ENCODE results near the gene HSFX4.
"Not testable (repeated sequence)": the region's sequence is repeated elsewhere in the genome, so short reads cannot be mapped to it uniquely, and the experiment has no call there.

Gene HSFX4

DNA sequence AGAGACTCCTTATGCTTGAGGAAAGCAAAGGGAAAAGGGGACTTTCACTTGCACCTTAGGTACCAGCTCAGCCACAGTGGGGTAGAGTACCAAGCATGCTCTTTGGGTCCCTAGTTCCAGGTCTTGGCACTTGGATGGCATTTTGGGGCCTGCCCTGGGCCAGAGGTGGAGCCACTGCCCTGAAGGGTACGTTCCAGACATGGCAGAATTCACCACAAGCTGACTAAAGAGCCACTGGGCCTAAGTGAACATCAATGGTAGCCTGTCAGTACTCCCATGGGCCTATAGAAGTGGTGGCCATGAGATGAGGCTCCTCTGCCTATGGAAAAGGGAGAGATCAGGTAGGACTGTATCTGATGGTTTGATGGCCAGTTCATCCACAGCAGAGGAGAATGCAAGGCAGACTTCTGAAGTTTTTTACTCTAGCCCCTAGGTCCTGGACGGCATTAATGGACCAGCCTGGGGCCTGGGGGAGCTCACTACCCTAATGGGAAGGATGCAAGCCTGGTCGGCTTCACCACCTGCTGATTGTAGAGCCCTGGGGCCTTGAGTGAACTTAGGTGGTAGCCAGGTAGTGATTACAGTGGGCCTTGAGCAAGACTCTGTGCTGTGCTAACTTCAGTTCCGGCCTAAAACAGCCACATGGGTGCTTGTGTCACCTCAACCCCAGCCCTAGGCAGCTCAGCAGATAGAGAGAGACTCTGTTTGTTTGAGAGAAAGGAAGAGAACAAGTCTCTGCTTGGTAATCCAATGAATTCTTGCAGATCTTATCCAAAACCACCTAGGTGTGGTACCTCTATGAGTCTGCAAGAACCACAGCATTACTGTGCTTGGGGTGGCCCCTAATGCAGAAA, 19.8 kb upstream of the HSFX4 start:
- no peak for TF ChIP-seq ZFX (IDR thresholded peaks at IDR 0.05; ENCODE audit: borderline replicate concordance)
- TF ChIP-seq, protein P1, sequence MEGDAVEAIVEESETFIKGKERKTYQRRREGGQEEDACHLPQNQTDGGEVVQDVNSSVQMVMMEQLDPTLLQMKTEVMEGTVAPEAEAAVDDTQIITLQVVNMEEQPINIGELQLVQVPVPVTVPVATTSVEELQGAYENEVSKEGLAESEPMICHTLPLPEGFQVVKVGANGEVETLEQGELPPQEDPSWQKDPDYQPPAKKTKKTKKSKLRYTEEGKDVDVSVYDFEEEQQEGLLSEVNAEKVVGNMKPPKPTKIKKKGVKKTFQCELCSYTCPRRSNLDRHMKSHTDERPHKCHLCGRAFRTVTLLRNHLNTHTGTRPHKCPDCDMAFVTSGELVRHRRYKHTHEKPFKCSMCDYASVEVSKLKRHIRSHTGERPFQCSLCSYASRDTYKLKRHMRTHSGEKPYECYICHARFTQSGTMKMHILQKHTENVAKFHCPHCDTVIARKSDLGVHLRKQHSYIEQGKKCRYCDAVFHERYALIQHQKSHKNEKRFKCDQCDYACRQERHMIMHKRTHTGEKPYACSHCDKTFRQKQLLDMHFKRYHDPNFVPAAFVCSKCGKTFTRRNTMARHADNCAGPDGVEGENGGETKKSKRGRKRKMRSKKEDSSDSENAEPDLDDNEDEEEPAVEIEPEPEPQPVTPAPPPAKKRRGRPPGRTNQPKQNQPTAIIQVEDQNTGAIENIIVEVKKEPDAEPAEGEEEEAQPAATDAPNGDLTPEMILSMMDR (IDR thresholded peaks at IDR 0.05), result no peak
- H3K27ac ChIP-seq, result no peak overlapping the region

DNA sequence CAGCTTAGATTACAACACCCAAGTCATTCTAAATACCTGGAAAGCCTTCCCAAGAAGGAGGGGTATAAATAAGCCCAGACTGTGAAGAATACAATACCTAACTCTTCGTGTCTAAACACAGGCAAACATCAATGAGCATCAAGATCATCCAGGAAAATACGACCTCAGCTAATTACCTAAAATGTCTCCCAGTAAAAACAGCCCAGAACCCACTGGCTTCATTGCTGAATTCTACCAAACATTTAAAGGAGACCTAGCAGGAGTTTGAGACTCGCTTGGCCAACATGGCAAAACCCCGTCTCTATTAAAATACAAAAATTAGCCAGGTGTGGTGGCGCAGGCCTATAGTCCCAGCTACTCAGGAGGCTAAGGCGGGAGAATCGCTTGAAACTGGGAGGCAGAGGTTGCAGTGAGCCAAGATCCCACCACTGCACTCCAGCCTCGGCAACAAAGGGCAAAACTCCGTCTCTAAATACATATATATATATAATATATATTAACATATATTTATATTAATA, 19.1 kb upstream of the HSFX4 start:
- TF ChIP-seq ZFX (IDR thresholded peaks at IDR 0.05; ENCODE audit: borderline replicate concordance), result no peak
- TF ChIP-seq, protein P1 (IDR thresholded peaks at IDR 0.05), result no peak
- H3K27ac ChIP-seq, result no peak overlapping the region

DNA sequence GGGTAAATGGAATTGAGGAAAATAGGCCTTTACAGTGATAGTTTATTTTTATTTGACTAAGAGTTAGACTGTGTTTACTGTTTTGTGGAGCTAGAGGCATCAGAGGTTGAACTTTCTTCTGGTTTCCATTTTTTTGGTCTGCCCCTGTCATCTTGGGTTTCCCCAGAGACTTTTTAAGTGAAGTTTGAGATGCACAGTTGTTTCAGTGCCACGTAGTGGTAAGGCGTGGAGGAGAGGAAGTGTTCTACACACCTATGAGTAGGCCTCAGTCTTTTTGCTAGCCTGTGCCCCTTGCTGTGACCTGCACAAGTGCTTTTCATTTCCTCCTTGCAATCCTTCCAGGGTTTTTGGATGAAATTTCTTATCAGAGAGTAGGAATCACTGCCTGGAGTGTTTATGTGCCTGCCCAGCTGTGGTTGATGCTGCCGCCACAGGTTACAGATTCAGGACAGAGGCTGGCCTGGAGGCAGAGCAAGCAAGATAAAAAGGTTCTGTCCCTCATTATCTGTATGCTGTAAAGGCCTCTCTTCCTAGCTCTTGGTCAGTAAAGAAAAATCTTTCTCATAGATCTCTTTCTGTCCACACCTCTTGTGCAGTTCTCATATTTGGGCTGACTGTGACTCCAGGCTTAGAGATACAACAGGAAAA, 12.5 kb upstream of the HSFX4 start:
- no peak overlapping the region for H3K27ac ChIP-seq
- TF ChIP-seq ZFX (IDR thresholded peaks at IDR 0.05; ENCODE audit: borderline replicate concordance), result no peak
- TF ChIP-seq, protein P1 (IDR thresholded peaks at IDR 0.05), result no peak

DNA sequence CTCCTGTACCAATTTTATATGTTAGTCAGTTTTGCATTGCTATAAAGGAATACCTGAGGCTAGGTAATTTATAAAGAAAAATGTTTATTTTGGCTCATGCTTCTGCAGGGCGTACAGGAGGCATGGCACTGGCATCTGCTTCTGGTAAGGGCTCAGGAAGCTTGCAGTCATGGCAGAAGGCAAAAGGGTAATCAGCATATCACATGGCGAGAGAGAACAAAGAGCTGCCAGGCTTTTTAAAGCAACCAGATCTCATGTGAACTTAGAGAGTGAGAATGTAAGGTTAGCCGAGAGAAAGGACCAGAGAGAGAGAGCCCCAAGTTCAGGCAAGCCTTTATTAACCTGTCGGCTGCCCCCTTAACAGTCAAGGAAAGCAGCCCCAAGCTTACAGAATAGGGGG, 5.5 kb upstream of the HSFX4 start:
- H3K27ac ChIP-seq, result not testable (repeated sequence)

DNA sequence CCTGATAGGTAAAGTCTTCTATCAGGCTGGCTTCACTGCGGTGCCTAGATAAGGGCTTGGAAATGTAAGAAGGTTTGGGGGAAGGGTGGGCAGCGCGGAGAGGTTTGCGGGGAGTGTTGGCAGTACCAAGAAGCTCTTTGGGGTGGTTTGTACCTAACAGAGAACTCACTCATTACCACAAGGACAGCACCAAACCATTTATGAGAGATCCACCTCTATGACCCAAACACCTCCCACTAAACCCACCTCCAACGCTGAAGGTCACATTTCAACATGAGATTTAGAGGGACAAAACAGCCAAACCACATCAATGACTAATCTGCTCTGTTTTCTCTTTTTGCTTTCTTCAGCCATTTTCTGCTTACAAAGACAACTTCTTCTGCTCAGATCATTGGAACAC, 4.9 kb upstream of the HSFX4 start:
- not testable (repeated sequence) for H3K27ac ChIP-seq

DNA sequence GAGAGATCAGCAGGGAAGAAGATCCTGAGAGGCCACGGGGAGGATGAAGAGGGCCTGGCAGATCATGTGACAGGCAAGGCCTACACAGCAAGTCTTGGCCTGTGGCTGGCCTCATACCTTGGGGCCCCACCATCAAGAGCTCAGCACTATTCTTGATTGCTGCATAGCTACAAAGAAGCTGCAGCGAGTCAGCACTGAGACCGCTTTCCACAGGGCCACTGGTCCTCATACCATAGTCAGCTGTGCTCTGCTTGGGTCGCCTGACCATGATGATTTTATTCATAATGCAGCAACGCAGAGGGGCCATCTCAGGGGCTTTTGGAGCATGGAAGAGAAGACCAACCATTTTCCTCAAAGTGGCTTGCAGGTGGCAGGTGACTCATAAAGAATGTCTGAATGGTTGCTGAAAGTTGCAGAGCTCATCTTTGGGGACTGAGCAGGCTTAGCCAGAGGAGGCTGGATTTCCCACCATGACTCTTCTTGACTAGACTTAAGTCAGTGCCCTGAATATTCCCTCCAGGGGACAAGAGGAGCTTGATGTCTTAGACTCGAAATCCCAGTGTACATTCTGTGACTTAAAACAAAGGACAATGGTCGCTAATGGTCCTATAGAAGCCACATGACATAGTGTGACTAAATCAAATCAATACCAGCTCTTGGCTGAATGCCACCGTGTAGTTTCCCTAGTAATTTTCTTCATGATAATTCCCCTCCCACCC, 2.0 kb upstream of the HSFX4 start:
- not testable (repeated sequence) for H3K27ac ChIP-seq

DNA sequence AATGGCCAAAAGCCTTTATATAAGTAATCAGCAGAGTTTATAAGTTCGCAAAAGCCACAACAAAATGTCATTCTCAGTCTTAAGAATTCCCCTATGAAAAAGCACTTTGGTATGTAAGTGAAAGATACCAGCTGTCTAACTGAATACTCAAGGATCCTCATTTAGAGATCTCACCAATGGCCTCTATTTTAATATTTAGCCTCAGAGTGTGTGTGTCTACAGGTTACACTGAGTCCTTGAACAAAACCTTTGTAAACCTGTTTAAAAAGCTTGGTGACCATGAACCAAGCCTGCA, 1.5 kb upstream of the HSFX4 start:
- not testable (repeated sequence) for H3K27ac ChIP-seq

DNA sequence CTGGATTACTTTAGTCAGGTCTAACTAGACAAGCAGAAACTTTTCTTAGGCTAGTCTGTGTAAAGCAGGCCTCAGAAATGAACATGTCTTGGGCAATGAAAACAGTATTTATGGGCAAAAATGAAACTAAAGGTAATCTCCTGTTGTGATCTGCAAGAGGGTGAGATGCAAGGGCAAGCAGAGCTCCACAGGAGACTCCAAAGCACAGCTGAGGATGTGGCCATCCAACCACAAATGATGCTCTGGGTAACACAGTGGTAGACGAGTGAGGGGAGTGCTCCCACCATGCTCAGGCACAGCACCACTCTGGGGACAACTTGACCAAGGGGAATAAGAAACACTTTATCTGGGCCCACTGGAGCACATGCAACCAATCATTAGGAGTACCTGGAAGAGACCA, 738 bp upstream of the HSFX4 start:
- not testable (repeated sequence) for H3K27ac ChIP-seq

DNA sequence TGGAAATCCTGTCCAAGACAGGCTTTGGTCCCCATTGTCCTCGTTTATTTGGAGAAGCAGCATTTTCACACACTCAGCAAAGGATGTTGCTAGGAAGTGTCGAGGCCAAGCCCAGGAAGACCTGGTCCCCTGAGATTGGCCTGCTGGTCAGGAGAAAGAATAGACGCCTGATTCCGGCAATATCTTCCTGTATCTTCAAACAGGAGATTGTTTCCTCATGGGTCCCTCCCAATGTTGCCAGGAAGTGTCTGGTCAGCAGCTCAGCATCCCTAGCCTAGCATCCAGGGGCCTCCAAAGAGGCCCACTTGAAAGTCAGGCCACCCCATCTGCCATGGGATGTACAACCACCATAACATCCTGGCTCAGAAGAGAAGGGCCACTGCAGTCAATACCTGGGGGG, 2.0 kb downstream of the HSFX4 start:
- H3K27ac ChIP-seq, result not testable (repeated sequence)

DNA sequence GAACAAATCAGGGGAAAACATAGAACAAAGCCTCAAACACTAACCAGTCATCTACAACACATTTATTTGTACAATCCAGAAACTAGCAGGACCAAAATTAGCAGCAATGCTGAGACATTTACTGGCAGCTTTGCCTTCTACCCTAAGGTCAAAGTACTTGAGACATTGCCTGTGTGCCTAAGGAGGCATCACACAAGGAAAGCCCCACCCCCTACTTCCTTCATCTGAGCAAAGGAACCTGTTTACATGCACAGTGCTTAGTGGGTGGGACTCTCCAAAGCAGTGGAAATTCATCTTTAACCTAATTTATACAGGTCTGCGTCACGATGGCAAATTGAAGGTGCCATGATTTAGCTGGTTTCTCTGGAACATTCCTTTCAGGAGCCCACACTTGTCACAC, 2.8 kb downstream of the HSFX4 start:
- H3K27ac ChIP-seq, result not testable (repeated sequence)

DNA sequence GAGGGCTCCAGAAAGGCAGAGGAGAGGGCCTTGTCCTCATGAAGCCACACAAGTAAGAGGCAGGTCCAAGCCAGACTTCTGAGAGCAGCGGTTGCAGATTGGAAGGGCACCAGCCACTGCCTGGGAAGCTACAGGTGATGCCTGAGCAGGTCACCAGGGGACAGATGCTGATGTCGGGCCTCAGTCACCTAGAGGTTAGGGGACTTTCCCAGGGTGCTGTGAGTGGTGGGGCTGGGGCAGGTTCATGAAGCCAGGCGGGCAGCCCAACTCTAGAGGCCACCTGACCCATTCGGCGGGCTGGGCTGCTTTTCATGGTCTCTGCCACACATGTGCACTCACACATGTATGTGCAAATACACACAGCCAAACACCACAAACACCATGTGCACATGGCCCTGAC, 3.6 kb downstream of the HSFX4 start:
- not testable (repeated sequence) for H3K27ac ChIP-seq

DNA sequence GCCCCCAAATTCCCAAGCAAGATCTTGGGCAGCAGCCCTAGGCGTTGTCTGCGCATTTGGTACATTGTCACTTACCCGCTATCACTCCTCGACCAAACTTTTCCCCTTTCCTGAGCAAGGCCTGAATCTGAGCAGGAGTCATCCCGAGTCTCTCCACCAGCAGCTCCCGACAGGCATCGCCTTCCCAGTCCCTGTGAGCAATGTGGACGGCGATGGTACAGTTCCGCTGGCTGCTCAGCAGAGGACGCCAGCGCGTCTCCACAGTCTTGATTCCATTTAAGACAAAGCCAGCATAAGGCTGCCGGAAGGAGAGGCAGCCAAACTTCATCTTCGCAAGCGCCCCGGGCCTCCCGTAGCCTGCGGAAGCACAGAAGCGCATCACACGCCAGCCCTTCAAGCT, 4.2 kb downstream of the HSFX4 start:
- not testable (repeated sequence) for H3K27ac ChIP-seq

DNA sequence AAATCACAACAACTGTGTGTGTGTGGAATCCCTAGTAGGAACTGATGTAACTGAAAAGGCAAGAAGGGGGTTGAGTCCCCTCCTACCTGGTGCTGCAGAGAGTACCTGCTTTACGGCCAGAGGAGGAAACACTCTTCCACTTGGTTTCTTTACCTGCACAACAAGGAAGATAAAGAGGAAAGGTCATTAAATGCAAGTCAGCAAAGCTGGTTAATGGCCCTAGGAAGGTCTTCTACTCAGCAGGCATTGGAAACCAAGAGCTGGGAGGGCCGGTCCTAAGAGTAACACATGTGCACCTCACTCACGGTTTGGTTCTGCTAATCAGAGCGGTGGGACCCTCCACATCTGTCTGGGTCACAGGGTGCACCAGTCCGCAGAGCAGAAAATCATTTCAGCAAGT, 8.0 kb downstream of the HSFX4 start:
- H3K27ac ChIP-seq, result not testable (repeated sequence)
